GM21825 (cell line): ENCODE results near the gene OR10A4.
"Not testable (repeated sequence)": the region's sequence is repeated elsewhere in the genome, so short reads cannot be mapped to it uniquely, and the experiment has no call there.

ENCODE experiments used
- ATAC-seq: cut with Tn5 transposase; IDR thresholded peaks from one replicate; pipeline ENCODE4 v1.9.1; 2021; ENCODE audit warnings: mild to moderate bottlenecking, moderate library complexity; ENCODE audit not compliant: unreplicated experiment

OR10A4 gene

GRCh38 chr11:6894097-6894496, 17.7 kb downstream of the OR10A4 start:
- ATAC-seq, result no peak

- ATAC-seq, result peak; percentile 93
Observed at GRCh38 chr11:6895010-6895409, 18.6 kb downstream of the OR10A4 start.

GRCh38 chr11:6898911-6899310, 22.5 kb downstream of the OR10A4 start:
- no peak for ATAC-seq

GRCh38 chr11:6900327-6900999, 24.0 kb downstream of the OR10A4 start:
- ATAC-seq, result no peak

- not testable (repeated sequence) for ATAC-seq
Observed at GRCh38 chr11:6904804-6905203, 28.4 kb downstream of the OR10A4 start.

- ATAC-seq, result no peak
Observed at GRCh38 chr11:6911378-6911777, 35.0 kb downstream of the OR10A4 start.

GRCh38 chr11:6911948-6912347, 35.5 kb downstream of the OR10A4 start:
- no peak for ATAC-seq

GRCh38 chr11:6919698-6920097, 43.3 kb downstream of the OR10A4 start:
- ATAC-seq, result no peak

- no peak for ATAC-seq
Observed at GRCh38 chr11:6920702-6921101, 44.3 kb downstream of the OR10A4 start, which contains the start of gene OR2D3. Gene OR2D3, plus strand, starts transcription at chr11:6921002. Its CDS starts 0 bp downstream, at chr11:6921002.

- no peak for ATAC-seq
Observed at GRCh38 chr11:6925007-6925577, 48.7 kb downstream of the OR10A4 start.

- ATAC-seq, result no peak
Observed at GRCh38 chr11:6925636-6926207, 49.3 kb downstream of the OR10A4 start.

- ATAC-seq, result peak; percentile 64
Observed at GRCh38 chr11:6926208-6927029, 50.0 kb downstream of the OR10A4 start, which contains the start of gene ZNF215. Gene ZNF215, plus strand, starts transcription at chr11:6926426. Its CDS starts 5,847 bp downstream, at chr11:6932273.

- ATAC-seq, result peak; percentile 53
Observed at GRCh38 chr11:6927030-6927617, 50.7 kb downstream of the OR10A4 start.
